Cerebellar nuclear complex (tissue), 1 donor: ENCODE measurements around the gene DUSP22.
"Not testable (repeated sequence)": the region's sequence is repeated elsewhere in the genome, so short reads cannot be mapped to it uniquely, and the experiment has no call there.

Experiments
- DNase-seq, 2 experiments: peaks; one replicate each; lab custom pipeline; 2025; lab: John Stamatoyannopoulos, UW

Gene DUSP22

GRCh38 chr6:325161-325860, 33.0 kb downstream of the DUSP22 start:
- DNase-seq, result not testable (repeated sequence)

- DNase-seq, result not testable (repeated sequence)
These were observed 33.8 kb downstream of the DUSP22 start for GRCh38 chr6:326066-326465.

- DNase-seq, result no peak
These were observed 34.7 kb downstream of the DUSP22 start for GRCh38 chr6:326896-327537.

- DNase-seq, result no peak
These were observed 35.3 kb downstream of the DUSP22 start for GRCh38 chr6:327538-328116.

GRCh38 chr6:328136-328670, 35.9 kb downstream of the DUSP22 start:
- no peak for DNase-seq

GRCh38 chr6:328924-329323, 36.6 kb downstream of the DUSP22 start:
- DNase-seq, result no peak

- no peak for DNase-seq
These were observed 37.8 kb downstream of the DUSP22 start for GRCh38 chr6:329888-330691.

GRCh38 chr6:330948-331347, 38.7 kb downstream of the DUSP22 start:
- no peak for DNase-seq

- DNase-seq, result no peak
These were observed 39.6 kb downstream of the DUSP22 start for GRCh38 chr6:331622-332521.

- no peak for DNase-seq
These were observed 40.4 kb downstream of the DUSP22 start for GRCh38 chr6:332671-333070.

GRCh38 chr6:333379-334002, 41.2 kb downstream of the DUSP22 start:
- DNase-seq, result no peak

GRCh38 chr6:334536-335510, 42.5 kb downstream of the DUSP22 start:
- no peak for DNase-seq

- no peak for DNase-seq
These were observed 43.3 kb downstream of the DUSP22 start for GRCh38 chr6:335572-335971.

GRCh38 chr6:336159-337114, 44.1 kb downstream of the DUSP22 start:
- no peak for DNase-seq

GRCh38 chr6:337805-338368, 45.6 kb downstream of the DUSP22 start:
- DNase-seq, result no peak

GRCh38 chr6:338815-339262, 46.6 kb downstream of the DUSP22 start:
- DNase-seq, result no peak

- DNase-seq, result no peak
These were observed 47.2 kb downstream of the DUSP22 start for GRCh38 chr6:339480-339879.
